Large intestine (tissue), 3 donors: ENCODE data around the gene ACTN4. TPM values are rescaled to one million over a fixed set of nuclear protein-coding genes. Genes with fewer than 3 reads are reported as not detected.
"Not testable (repeated sequence)": the region's sequence is repeated elsewhere in the genome, so short reads cannot be mapped to it uniquely, and the experiment has no call there.

ENCODE experiments used
- DNase-seq, 2 donors: peaks; one replicate each; pipeline versions ENCODE4 v3.0.0 to v3.0.0-alpha.2; 2013
- H3K27ac ChIP-seq: one replicate; pipeline ENCODE4 v1.5.1; 2013; ENCODE audit warnings: low read length
- H3K27me3 ChIP-seq: 2 replicates; pipeline ENCODE4 v1.6.1; 2013; ENCODE audit warnings: low read length; ENCODE audit not compliant: control insufficient read depth, insufficient read depth
- H3K36me3 ChIP-seq: 2 replicates; pipeline ENCODE4 v1.6.1; 2013; ENCODE audit warnings: low read length; ENCODE audit not compliant: control insufficient read depth, insufficient read depth
- H3K4me1 ChIP-seq: one replicate; pipeline ENCODE4 v1.6.1; 2013; ENCODE audit warnings: low read length; ENCODE audit not compliant: control insufficient read depth, insufficient read depth
- H3K4me3 ChIP-seq: one replicate; pipeline ENCODE4 v1.5.1; 2013; ENCODE audit warnings: low read length
- H3K9me3 ChIP-seq: one replicate; pipeline ENCODE4 v1.6.1; 2013; ENCODE audit warnings: mild to moderate bottlenecking, low read depth, low read length, moderate library complexity; ENCODE audit not compliant: control insufficient read depth
- WGBS: methylation state at CpG from one replicate; pipeline ENCODE4 v1.1.5; 2013; ENCODE audit warnings: low lambda C conversion rate; ENCODE audit not compliant: insufficient coverage; 5-methylcytosine and 5-hydroxymethylcytosine counted together
- polyA plus RNA-seq: library from polyadenylated mRNA; unstranded; fragments of 120-200 nt; gene quantifications from one replicate; pipeline ENCODE4 v1.2.1, GENCODE V29; 2013

The ACTN4 gene
- polyA plus RNA-seq, 1 donor, result 747 TPM

DNA sequence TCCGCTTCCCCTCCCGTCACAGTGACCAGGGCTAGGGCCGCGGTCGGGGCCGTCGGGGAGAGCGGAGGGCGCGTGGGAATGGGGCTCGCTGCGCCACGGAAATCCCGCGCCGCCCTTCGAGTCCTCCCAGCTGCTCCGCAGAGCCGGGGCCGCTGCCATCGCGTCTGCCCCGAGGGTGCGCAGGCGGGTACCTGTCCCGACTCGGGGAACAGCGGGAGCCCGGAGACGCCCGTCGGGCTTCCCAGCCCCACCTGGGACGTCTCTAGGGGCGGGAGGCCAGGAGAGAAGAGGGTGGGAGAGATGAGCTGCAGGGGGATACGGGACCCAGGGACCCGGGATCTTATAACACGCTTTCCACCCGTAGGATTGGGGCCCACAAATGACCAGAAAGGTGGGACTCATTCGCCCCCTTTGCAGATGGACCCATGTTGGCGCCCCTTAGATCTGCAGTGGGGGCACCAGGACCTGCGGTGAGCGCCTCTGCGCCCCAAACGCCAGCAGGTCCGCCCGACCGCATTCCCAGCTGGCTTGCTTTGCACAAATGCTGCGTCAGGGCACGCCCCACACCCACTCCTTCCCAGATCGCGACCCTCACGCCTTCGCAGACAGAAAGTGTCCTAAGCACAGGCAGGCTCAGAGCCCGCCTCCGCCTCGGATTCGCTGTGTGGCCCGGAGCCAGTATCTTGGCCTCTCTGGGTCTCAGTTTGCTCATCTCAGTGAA lies 122.9 kb downstream of the ACTN4 start:
- not testable (repeated sequence) for DNase-seq, H3K9me3 ChIP-seq, H3K36me3 ChIP-seq, H3K4me1 ChIP-seq, H3K27me3 ChIP-seq
- H3K27ac ChIP-seq, result peak overlapping the region; percentile 76
- H3K4me3 ChIP-seq, result peak overlapping the region; percentile 35
- WGBS, result no CpG with 5 or more reads among the region's 58 CpGs

DNA sequence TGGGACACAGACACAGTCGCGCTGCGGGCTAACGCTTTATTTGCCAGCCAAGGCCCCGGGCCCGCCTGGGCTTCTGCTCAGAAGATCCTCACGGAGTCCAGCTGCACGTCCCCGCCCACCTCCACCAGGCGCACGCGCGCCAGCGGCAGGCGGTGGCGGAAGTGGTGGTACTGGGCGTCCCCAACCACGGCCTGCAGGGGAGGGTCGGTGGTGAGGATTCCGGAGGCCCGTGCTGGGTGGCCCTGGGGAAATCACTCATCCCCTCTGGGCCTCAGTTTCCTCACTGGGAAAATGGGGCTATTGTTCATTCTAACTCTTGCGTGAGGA lies 123.5 kb downstream of the ACTN4 start:
- not testable (repeated sequence) for H3K4me1 ChIP-seq, H3K36me3 ChIP-seq, DNase-seq, H3K9me3 ChIP-seq, H3K27ac ChIP-seq, H3K27me3 ChIP-seq
- peak overlapping the region; percentile 21 for H3K4me3 ChIP-seq
- WGBS, result no CpG with 5 or more reads among the region's 22 CpGs

DNA sequence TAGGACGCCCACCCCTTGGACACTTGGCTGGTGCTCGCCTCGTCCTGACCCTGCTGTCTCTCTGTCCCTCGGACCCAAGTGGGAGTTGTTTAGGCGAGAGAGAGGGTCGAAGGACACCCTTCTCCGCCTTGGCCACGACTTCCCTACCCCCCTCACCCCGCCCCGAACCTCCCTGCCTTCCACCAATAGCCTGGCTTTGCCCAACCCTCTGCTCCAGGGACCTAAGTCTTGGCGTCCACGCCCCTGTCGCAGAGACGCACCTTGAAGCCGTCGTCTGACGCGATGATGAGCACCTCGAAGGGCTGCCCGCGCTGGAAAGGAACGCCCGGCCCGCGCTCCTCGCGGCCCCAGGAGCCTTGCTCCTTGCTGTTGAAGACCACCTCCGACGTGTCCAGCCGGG lies 124.1 kb downstream of the ACTN4 start:
- not testable (repeated sequence) for DNase-seq, H3K4me1 ChIP-seq, H3K4me3 ChIP-seq, H3K27ac ChIP-seq, H3K36me3 ChIP-seq, H3K9me3 ChIP-seq, H3K27me3 ChIP-seq
- WGBS, result no CpG with 5 or more reads among the region's 30 CpGs

DNA sequence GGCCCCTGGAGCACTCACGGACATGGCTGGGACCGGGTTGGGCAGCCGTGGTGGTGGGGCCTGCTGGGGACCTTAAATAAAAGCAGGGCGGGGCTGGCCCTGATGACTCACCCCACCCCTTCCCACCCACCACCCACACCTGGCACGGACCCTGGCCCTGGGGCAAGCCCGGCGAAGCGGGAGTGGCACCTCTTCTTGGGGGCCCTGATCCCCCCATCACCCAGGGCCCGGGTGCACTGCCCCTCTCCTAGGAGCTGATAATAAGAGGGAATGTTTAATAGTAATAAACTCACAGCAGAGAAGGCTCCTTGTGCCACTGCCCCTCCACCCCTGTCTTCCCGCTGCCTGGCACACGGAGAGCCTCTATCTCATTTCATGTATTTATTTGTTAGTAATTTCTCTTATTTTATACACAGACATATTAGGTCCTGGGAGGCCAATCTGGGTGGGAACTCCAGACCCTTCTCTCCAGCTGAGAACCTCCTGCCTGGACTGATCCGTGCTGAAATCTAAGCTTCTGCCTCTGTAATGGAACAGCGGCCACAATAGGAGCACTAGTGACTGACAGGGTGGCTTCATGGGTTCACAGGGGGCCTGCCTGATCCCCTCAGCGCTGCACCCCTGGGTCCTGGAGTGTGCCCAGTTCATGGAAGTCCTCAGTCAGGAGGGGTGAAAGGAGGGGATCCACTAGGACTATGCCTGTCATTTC lies 126.2 kb downstream of the ACTN4 start, which contains the start of gene LGALS7:
Gene LGALS7 (minus strand): TSS at position 49 of the 709 bp plus-strand sequence. CDS start 25 bp downstream, at position 24.
- peaks cover 4% of the 10 kb centered on the region for H3K9me3 ChIP-seq
- no CpG with 5 or more reads among the region's 14 CpGs for WGBS
- no peak within 1 kb of the TSS for H3K27ac ChIP-seq
- no peaks in the 10 kb centered on the region for H3K36me3 ChIP-seq
- H3K27me3 ChIP-seq, result no peaks in the 10 kb centered on the region
- no peak for DNase-seq
- H3K4me3 ChIP-seq, result no peak within 1 kb of the TSS
- peaks cover 7% of the 10 kb centered on the region for H3K4me1 ChIP-seq

GRCh38 chr19:38774181-38774950 lies 126.9 kb downstream of the ACTN4 start:
- no peaks in the 10 kb centered on the region for H3K36me3 ChIP-seq
- no peak overlapping the region for H3K4me3 ChIP-seq
- peaks cover 4% of the 10 kb centered on the region for H3K9me3 ChIP-seq
- DNase-seq, result no peak
- H3K4me1 ChIP-seq, result peaks cover 7% of the 10 kb centered on the region
- no peak overlapping the region for H3K27ac ChIP-seq
- H3K27me3 ChIP-seq, result no peaks in the 10 kb centered on the region
- 100% methylated on average over 2 of the region's 13 CpGs for WGBS

GRCh38 chr19:38778733-38779132 lies 131.3 kb downstream of the ACTN4 start:
- Histone ChIP-seq H3K9me3 (no peaks in the 10 kb centered on the region), H3K36me3 (no peaks in the 10 kb centered on the region), H3K27ac (no peak overlapping the region), H3K4me1 (no peaks in the 10 kb centered on the region), H3K27me3 (no peaks in the 10 kb centered on the region), H3K4me3 (no peak overlapping the region)
- DNase-seq, result no peak
- no CpG with 5 or more reads among the region's 7 CpGs for WGBS

DNA sequence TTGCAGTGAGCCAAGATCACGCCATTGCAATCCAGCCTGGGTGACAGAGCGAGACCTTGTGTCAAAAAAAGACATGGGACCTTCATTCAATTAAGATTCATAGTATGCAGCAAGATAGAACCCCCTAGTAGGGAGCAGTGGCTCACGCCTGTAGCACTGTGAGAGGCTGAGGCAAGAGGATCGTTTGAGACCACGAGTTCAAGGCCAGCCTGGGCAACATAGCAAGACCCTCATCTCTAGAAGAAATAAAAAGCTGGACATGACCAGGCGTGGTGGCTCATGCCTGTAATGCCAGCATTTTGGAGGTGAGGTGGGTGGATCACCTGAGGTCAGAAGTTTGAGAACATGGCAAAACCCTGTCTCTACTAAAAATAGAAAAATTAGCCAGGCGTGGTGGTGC lies 133.0 kb downstream of the ACTN4 start:
- no CpG with 5 or more reads among the region's 7 CpGs for WGBS
- H3K4me3 ChIP-seq, result no peak overlapping the region
- H3K27ac ChIP-seq, result no peak overlapping the region
- no peaks in the 10 kb centered on the region for H3K27me3 ChIP-seq
- H3K4me1 ChIP-seq, result no peaks in the 10 kb centered on the region
- no peaks in the 10 kb centered on the region for H3K36me3 ChIP-seq
- no peaks in the 10 kb centered on the region for H3K9me3 ChIP-seq
- DNase-seq, result no peak

- no peak overlapping the region for H3K27ac ChIP-seq
- whole genome bisulfite sequencing, result 33% methylated on average over 2 of the region's 7 CpGs
- no peak overlapping the region for H3K4me3 ChIP-seq
- H3K36me3 ChIP-seq, result no peaks in the 10 kb centered on the region
- peak in 1 of 2 donors; percentile 34 for DNase-seq
- H3K27me3 ChIP-seq, result no peaks in the 10 kb centered on the region
- no peaks in the 10 kb centered on the region for H3K9me3 ChIP-seq
- no peaks in the 10 kb centered on the region for H3K4me1 ChIP-seq
These were observed 133.6 kb downstream of the ACTN4 start for GRCh38 chr19:38781058-38781457.
